ENCODE results near the gene PTTG1IP.

PTTG1IP gene

DNA sequence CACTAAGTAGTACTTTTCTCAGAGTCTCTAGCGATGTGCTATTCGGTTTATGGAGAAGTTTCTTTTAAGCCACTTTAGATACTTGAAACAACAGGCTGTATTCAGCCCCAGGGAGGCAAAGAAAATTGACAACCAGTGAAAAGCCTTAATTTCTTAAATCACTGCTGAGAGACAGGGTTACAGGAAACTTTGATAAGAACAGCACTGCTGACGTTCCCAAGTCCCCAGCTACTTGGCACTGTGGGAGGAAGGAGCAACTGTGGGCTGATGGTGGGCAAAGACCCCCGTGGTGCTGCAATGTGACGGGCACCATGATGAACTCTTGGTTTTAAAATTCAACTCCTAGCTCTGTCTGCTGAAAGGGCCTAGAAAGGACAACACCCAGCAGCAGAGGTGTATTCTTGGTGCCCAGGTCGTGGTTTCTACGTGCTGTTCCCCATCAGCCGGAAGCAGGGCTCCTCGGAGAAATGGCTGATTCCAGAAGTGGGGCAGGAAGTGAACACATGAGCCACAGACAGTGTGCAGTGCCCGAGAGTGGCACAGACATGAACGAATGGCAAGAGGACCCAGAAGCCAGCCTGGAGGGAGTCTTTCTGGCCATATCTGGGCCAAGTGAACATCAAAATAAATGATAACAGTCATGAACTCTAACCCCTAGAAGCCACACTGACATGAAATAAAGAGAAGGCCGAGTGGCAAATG, 5.3 kb downstream of the PTTG1IP start:
- no peak for DNase-seq (ENCODE audit: low read depth in 2 of 3, low spot score in 1 of 3)

DNA sequence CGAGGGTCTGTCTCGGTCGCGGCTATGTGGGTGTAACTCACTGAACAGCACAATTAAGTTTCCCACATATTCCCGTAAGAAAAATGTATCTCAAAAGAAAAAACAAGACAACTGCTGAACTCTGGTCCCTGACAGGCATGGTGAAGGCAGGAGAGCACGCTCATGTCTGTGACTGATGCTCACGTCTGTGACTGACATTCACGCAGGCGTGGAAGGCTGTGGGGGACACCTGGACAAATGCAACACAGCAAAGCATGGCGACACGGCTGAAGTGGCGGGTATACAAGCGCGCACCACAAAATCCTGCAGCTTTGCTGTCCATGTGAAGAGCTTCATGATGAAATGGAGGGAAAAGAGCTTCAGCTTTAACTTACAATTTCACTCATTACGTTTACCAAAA, 6.0 kb downstream of the PTTG1IP start:
- no peak for DNase-seq (ENCODE audit: low read depth in 2 of 3, low spot score in 1 of 3)

DNA sequence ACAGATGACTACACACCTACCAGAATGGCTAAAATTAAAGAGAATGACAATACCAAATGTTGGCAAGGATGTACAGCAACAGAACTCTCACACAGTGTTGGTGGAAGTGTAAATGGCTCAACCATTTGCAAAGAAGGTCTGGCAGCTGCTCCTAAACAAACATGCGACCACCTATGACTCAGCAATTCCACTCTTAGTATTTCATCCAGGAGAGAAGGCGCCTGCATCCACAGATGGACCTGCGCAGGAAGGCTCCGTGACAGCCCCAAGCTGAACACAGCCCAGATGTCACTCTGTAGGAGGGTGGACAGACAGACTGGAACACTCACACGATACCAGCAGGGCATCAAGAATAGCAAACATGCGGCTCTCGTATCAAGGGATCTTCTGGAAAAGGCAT, 6.7 kb downstream of the PTTG1IP start:
- DNase-seq (ENCODE audit: low read depth in 2 of 3, low spot score in 1 of 3), result no peak

DNA sequence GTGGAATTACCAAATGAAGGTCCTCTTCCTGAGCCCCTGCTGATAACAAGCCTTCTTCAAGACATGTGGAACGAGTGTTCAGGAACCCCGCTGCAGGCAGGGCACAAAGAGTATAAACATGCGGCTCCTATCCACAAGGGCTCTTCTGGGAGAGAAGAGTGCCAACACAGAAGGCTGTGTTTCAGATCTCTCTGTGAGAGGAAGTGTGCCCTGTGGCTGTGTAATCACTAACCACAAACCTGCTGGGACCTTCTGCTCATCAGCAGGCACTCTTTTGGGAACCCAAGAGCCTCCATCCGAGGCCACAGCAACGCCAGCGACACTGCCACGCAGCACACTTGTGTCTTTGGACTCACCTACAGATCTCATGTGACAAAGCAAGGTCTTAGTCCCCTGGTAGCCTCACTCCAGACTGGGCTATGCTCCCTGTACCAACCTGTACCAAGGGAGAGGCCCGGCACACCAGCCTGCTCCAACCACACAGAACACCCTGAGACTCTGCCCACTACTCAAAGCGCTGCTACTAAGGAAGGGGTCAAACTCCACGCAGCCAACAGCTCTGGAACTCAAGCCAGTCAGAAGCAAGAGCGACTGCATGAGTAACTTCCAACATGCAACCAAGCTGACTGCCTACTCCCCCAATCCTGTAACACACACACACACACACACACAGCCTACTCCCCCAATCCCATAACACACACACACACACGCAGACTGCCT, 7.8 kb downstream of the PTTG1IP start:
- no peak for DNase-seq (ENCODE audit: low read depth in 2 of 3, low spot score in 1 of 3)

DNA sequence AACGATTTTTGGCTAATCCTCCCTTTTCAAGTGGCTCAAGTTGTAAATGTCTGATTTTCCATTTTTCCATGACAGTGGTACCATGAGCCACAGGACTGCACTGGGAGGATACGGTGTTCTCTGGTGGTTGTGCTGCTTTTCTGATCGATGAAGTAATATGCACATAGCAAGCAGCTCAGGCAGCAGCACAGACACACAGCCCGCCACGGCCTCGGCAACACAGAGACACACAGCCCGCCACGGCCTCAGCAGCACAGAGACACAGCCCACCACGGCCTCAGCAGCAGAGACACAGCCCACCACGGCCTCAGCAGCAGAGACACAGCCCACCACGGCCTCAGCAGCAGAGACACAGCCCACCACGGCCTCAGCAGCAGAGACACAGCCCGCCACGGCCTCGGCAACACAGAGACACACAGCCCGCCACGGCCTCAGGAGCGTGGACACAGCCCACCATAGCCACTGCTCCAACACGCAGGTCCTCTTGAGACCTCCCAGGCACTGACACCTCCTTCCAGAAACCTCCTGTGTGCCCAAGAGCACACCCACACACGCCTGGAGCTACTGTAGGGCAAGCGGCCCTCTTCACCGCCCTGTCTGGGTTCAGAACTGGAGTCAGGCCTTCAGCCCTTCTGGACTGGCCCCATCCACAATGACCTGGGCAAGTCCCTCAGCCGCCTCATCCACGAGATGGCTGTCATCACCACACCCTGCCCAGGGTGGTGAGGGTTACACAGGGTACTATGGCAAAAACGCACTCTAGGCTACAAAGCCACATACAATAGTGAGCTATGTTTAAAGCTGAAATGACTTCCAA, 10.4 kb downstream of the PTTG1IP start:
- DNase-seq (ENCODE audit: low read depth in 2 of 3, low spot score in 1 of 3), result no peak

DNA sequence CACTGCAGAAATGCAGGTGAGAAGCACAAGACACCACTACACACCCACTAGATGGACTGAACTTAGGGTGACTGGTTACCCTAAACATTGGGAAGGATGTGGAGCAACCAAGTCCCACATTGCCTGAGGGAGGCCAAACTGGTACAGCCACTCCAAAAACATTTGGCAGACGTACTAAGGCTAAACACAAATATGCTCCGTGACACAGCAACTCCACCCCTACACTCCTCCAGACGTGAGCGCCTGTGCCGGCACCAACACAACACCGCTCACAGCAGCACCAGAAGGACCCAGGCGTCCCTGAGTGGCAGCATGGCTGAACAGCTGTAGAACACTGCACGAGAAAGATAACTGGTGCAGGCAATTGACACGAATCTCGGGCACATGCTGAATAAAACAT, 14.7 kb downstream of the PTTG1IP start:
- no peak for DNase-seq (ENCODE audit: low read depth in 2 of 3, low spot score in 1 of 3)

DNA sequence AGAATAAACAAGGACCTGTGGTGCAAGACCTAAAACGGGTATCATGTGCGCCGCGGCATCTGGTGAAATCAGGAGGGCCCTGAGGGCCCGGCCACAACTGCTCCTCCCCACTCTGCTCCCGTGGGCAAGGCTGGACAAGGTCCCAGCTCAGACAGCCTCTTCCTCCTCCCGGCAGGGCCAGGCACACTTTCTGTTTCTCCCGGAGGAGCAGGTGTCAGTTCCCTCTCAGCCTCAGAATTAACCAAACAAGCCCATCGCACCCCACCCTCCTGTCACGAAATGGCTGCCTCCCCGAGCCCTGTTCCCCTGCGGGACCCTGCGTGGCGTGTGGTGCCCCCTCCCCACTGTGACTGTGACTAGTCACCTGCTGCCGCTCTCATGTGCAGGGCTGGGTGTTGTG, 15.2 kb downstream of the PTTG1IP start:
- no peak for DNase-seq (ENCODE audit: low read depth in 2 of 3, low spot score in 1 of 3)

DNA sequence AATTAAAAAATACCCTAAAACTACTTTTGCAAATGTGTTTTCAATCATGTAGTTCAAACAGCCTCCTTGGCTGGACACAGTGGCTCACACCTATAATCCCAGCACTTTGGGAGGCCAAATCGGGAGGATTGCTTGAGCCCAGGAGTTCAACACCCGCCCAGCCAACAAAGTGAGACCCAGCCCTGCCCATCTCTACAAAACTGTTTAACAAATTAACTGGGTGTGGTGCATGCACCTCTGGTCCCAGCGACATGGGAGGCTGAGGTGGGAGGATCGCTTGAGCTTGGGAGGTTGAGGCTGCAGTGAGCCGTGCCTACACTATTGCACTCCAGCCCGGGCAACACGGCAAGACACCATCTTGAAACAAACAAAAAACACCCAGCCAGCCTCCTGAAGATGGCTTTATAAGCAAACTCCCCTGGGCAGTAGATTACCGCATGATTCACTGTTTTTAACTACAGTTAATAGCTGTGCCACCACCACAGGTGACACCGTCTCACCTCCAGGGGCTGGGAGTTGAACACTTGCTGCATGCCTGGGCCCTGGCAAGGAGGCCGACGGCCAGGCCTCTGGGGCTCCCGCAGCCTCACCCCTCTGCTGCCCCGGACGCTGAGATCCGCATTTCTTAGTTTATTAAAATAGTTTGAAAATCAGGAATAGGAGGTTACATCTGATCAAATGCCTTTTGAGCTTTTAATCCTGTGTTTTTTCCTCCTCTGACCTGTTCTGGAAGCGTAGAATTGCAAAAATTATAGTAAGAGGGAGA, 16.2 kb downstream of the PTTG1IP start:
- no peak for DNase-seq (ENCODE audit: low read depth in 2 of 3, low spot score in 1 of 3)

DNA sequence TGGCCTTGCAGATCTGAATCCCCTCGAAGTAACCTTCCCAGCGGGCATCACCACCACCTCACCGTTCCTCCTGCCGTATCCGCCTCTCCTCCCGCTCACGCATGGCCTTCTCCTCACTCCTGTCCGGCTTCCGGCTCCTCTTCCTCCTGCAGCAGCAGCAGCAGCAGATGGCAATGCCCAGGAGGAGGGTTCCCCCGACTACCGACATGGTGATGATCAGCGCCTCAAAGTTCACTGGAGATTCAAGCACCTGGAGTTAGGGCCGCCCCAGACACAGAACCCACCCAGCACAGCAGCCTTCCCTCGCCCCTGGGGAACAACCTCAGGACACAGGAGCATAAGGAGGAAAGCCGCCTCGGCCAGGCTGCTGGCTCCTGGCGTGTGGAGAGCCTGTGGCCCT, 17.4 kb downstream of the PTTG1IP start:
- no peak for DNase-seq (ENCODE audit: low read depth in 2 of 3, low spot score in 1 of 3)

DNA sequence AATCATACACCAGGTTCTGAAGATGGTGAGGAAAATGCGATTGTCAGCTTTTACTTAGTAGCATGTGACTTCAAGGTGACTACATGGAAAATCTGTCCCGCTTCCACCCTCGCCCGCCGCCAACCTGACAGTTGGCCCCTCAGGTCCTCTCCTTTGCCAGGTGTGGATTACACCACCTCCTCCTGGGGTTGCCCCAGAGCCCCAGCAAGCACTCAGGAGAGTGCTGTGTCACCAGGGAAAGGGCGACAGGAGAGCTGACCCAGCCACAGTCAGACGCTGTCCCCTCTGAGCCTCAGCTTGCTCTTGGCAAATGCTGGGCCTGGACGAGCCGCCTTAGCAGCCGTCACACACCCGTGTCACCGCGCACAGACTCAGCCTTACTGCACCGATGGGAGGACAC, 17.9 kb downstream of the PTTG1IP start:
- no peak for DNase-seq (ENCODE audit: low read depth in 2 of 3, low spot score in 1 of 3)

DNA sequence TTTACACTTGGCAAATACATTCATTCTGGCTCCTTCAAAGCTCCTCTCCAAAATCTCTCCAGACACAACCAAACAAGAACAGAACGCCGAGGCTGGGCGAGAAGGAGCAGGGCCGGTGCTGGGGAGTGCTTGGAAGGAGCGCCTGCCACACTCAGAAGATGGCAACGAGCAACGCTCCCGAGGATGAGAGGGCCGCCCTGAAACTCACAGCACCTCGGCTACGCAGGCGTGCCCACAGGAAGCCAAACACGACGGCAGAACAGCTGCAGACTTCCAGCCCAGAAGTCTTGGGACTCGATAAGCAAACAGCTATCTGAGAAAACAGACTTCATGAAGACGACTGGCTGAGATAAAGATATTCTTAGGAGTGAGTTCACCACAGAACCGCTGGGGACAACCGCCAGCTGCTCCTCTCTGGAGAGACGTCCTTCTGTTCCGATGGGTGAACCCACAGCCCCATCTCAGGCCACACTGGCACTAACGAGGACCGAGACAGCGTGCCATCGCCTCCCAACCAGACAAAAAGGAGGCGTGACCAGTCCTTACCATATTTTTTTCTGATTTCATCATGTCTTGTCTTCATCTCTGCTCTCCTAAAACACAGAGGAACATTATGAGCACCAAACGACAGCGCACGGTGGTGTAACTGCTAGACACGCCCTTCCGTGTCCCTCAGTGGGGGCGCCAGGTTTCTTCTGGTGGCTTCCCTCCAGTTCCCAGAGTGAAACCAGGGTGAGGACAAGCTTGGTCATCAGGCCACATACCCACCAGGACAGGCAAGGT, 18.6 kb downstream of the PTTG1IP start:
- DNase-seq (ENCODE audit: low read depth in 2 of 3, low spot score in 1 of 3), result no peak

DNA sequence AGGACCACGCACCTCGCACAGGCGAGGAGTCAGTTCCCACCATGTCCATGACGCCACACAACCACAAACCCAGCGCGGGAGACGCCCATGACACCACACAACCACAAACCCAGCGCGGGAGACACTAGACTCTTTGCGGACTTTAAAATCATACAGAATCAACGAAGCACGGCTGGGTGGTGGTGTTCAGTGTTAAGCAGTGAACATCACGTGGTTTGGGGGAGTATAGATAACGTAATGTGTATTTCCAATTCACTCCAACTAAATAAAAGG, 19.2 kb downstream of the PTTG1IP start:
- no peak for DNase-seq (ENCODE audit: low read depth in 2 of 3, low spot score in 1 of 3)

DNA sequence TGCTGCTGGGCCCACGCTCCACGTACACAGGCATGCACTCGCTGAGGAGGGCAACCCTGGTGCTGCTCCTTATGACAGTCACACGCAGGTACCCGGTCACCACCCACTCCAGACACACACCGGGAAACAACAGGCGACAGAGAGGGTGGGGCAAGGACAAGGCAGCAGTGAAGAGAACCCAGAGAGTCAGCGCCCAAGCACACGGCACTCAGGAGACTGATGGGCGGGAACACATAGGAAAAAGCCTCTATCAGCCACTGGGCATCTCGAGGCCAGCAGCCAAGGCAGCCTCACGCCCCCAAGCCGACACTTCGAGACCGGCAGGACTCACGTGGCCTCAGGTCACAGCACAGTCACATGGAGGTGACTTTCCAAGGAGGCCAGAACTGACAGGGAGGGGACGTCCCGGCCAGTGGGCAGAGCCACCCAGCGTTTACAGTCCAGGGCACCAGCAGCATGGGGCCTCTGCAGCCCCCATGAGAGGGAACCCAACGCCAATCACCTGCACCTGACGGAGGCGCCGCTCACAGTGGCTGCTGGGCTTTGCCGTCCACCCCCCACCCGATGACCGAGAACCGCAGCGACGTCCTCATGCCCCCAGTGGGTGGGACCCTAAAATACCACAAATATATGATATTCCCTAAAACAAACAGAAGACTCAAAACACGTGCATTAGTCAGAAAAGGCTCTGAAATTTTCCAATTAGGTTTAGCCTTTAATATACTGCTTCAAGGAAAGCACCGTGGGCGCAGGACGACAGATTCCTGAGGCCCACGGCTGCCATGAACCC, 19.7 kb downstream of the PTTG1IP start:
- no peak for DNase-seq (ENCODE audit: low read depth in 2 of 3, low spot score in 1 of 3)

DNA sequence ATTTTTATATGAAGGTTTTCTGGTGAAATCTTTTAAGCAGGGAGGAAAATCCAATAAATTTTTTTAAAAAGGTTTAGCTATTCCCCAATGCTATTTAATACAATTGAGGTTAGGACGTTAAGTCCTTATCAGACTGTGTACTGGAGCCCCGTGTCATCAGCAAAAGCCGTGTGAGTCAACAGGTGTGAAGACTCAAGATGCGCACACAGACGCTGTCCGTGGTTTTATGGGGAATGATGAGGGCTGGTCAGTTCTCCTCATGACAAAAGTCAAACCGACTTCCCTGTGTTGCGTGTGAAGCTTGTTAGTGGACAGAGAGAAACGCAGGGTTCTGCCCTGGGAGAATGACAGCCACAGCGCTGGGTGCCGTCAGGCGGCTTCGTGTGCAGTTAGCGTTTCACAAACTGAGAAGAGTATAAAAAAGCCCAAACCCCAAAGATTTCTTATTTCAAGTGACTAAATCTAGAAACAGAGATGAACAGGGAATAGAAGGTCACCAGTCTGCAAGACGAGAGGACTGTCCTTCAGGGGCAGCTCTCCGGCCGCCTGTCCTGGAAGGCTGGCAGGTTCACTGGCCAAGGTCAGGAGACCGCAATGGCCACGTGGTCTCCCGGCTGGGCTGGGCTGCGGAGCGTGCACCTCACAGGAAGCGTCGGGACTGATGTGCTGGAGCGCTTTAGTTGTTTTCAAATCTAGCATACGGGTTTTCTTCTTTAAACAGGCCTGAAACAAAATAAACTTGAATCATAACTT, 22.4 kb downstream of the PTTG1IP start:
- DNase-seq (ENCODE audit: low read depth in 2 of 3, low spot score in 1 of 3), result no peak

DNA sequence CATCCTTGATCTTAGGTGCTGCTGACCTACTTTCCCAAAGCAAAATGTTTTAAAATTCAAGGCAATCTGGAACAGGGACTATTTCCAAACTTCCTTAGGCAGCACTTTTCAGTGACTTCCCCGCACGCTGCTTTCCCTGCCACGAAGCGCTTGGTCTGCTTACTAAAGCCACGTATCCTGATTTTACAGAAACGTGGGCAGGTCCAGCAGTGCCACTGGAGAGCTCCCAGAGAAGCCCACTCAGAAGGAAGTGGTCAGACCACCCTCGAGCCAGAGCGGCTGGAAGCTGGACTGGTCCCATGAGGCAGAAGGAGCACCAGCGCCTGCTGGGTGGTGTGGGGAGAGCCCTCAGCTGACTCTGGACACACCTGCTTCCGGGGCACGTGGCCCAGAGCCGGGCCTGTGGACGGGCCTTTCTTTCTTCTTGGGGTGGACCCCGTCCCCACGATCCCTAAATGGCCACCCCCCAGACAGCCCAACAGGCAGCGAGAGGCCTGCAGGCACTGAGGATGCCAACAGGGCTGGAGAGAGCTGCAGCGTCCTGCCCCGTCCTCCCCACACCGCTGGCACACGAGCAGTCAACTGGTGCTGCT, 23.2 kb downstream of the PTTG1IP start:
- no peak for DNase-seq (ENCODE audit: low read depth in 2 of 3, low spot score in 1 of 3)

DNA sequence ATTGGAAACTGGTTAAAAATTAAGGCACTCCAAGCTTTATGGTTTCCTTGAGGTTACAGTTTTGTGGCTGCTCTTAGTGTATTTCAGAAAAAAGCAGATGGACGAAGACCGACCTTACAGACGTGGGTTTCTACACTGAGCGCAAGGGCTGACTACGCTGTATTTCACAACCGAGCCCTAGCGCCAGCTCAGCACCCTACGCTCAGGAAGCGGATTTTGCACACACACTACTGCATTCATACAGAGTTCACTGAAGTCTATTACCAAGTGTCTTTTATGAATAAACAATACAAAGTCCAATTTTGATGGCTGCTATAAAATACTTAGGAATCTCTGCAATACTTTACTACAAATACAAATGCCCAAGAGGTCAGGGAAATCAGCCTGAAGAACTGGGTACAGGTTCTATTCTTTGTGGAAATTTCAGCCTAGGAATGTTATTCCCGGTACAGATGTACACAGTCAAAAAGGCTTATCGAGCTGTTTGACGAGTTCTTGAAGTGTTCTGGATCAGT, 23.8 kb downstream of the PTTG1IP start:
- DNase-seq (ENCODE audit: low read depth in 2 of 3, low spot score in 1 of 3), result no peak

DNA sequence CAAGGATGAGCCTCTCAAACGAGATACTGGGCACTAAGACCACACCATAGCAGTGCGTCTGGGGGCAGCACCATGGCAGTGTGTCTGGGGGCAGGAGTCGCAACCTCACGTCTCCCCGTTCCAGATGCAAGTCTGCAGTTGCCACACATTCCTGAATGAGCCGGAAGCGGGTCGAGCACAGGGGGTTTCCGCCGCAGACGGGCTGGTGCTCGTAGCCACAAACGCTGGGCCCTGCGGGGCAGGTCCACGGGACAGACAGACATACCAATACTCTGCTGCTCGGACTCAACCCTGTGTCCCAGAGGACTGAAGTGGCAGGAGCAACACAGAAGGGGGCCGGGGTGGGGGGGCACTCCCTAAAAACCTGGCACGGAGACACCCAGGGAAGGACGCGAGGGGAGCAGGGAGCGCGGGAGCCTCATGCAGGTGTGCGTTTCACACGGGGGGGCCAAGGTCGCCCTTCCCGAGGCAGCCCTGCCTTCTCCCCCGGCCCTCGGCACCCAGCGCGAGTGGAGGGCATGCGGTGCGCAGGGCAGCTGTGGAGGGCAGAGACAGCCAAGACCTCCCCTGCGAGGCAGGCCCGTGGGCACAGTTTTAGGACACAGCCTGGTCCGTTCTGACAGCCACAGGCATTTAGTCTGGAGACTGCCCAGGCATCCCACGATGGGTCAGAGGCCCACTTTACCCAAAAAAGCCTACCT, 24.5 kb downstream of the PTTG1IP start:
- DNase-seq (ENCODE audit: low read depth in 2 of 3, low spot score in 1 of 3), result no peak

Data from stimulated activated CD4-positive, alpha-beta T cell treated with anti-CD3 and anti-CD28 coated beads, Interleukin-12 subunit alpha, Interleukin-12 subunit beta, amount 100 ng/mL, for 48 hours (primary cell).